Measurements from ENCODE around the gene LSM14B.

The LSM14B gene

GRCh38 chr20:62164879-62165761 is 42.8 kb downstream of the LSM14B start:
- no peak for DNase-seq

- DNase-seq = no peak
Observed at GRCh38 chr20:62165762-62166399, 43.6 kb downstream of the LSM14B start.

- no peak for DNase-seq
Observed at GRCh38 chr20:62167474-62167873, 45.2 kb downstream of the LSM14B start.

- no peak for DNase-seq
Observed at GRCh38 chr20:62168061-62168460, 45.8 kb downstream of the LSM14B start.

- DNase-seq = no peak
Observed at GRCh38 chr20:62168890-62169435, 46.7 kb downstream of the LSM14B start.

- no peak for DNase-seq
Observed at GRCh38 chr20:62170536-62170935, 48.3 kb downstream of the LSM14B start.

- no peak for DNase-seq
Observed at GRCh38 chr20:62171245-62171644, 49.0 kb downstream of the LSM14B start.

- DNase-seq = no peak
Observed at GRCh38 chr20:62172666-62173065, 50.4 kb downstream of the LSM14B start.

GRCh38 chr20:62174021-62174804 is 51.9 kb downstream of the LSM14B start:
- no peak for DNase-seq

- DNase-seq = no peak
Observed at GRCh38 chr20:62174870-62175624, 52.8 kb downstream of the LSM14B start.

GRCh38 chr20:62175711-62176110 is 53.4 kb downstream of the LSM14B start:
- no peak for DNase-seq

GRCh38 chr20:62176866-62177265 is 54.6 kb downstream of the LSM14B start:
- no peak for DNase-seq

GRCh38 chr20:62177307-62177706 is 55.0 kb downstream of the LSM14B start:
- DNase-seq = no peak

GRCh38 chr20:62178316-62179161 is 56.3 kb downstream of the LSM14B start:
- no peak for DNase-seq

GRCh38 chr20:62179162-62179504 is 56.9 kb downstream of the LSM14B start:
- no peak for DNase-seq

GRCh38 chr20:62181808-62182207 is 59.5 kb downstream of the LSM14B start:
- no peak for DNase-seq

- peak; percentile 93 to 94 for DNase-seq
Observed at GRCh38 chr20:62182469-62183425, 60.5 kb downstream of the LSM14B start, which contains the start of gene MTG2. TSS of gene MTG2 (plus strand) at chr20:62183028. CDS start at chr20:62193421, 10,393 bp downstream.

GRCh38 chr20:62183426-62184142 is 61.3 kb downstream of the LSM14B start:
- DNase-seq = peak in 1 of 2 experiments; percentile 26

All from Kasumi-1 (cell line).